ENCODE measurements around the gene PSAP.

- TF ChIP-seq EZH2phosphoT487 (conservative IDR thresholded peaks at IDR 0.05; ENCODE audit: low read length) = no peak
- TF ChIP-seq, protein P1, sequence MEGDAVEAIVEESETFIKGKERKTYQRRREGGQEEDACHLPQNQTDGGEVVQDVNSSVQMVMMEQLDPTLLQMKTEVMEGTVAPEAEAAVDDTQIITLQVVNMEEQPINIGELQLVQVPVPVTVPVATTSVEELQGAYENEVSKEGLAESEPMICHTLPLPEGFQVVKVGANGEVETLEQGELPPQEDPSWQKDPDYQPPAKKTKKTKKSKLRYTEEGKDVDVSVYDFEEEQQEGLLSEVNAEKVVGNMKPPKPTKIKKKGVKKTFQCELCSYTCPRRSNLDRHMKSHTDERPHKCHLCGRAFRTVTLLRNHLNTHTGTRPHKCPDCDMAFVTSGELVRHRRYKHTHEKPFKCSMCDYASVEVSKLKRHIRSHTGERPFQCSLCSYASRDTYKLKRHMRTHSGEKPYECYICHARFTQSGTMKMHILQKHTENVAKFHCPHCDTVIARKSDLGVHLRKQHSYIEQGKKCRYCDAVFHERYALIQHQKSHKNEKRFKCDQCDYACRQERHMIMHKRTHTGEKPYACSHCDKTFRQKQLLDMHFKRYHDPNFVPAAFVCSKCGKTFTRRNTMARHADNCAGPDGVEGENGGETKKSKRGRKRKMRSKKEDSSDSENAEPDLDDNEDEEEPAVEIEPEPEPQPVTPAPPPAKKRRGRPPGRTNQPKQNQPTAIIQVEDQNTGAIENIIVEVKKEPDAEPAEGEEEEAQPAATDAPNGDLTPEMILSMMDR (IDR thresholded peaks at IDR 0.05; ENCODE audit: insufficient read depth, low read length, poor library complexity, severe bottlenecking) = no peak
Observed at GRCh38 chr10:71797533-71798307, 53.3 kb downstream of the PSAP start.

Data from SU-DHL-6 (cell line).